Loucy (cell line): ENCODE measurements around the gene MRGPRX2.

Experiments
- EZH2phosphoT487 ChIP-seq: fragments of 200-600 bp; IDR thresholded peaks from 2 replicates; pipeline ENCODE4 v1.6.1; 2018; ENCODE audit warnings: antibody characterized with exemption, mild to moderate bottlenecking, moderate library complexity, borderline replicate concordance
- TF ChIP-seq, protein P1 (sequence below): fragments of 200-600 bp; sonication (generic); conservative IDR thresholded peaks from 2 replicates; pipeline ENCODE4 v1.5.1; 2014; ENCODE audit warnings: mild to moderate bottlenecking, antibody characterized with exemption, low read length

- TF ChIP-seq, protein P1, sequence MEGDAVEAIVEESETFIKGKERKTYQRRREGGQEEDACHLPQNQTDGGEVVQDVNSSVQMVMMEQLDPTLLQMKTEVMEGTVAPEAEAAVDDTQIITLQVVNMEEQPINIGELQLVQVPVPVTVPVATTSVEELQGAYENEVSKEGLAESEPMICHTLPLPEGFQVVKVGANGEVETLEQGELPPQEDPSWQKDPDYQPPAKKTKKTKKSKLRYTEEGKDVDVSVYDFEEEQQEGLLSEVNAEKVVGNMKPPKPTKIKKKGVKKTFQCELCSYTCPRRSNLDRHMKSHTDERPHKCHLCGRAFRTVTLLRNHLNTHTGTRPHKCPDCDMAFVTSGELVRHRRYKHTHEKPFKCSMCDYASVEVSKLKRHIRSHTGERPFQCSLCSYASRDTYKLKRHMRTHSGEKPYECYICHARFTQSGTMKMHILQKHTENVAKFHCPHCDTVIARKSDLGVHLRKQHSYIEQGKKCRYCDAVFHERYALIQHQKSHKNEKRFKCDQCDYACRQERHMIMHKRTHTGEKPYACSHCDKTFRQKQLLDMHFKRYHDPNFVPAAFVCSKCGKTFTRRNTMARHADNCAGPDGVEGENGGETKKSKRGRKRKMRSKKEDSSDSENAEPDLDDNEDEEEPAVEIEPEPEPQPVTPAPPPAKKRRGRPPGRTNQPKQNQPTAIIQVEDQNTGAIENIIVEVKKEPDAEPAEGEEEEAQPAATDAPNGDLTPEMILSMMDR: no peak
- no peak for TF ChIP-seq EZH2phosphoT487
Observed at GRCh38 chr11:19020831-19021230, 39.7 kb downstream of the MRGPRX2 start.
